Effector CD8-positive, alpha-beta T cell (primary cell): ENCODE results near the gene PODNL1.

Experiments used
- DNase-seq: peaks from one replicate; lab custom pipeline; 2025; lab: John Stamatoyannopoulos, UW

Gene PODNL1

DNA sequence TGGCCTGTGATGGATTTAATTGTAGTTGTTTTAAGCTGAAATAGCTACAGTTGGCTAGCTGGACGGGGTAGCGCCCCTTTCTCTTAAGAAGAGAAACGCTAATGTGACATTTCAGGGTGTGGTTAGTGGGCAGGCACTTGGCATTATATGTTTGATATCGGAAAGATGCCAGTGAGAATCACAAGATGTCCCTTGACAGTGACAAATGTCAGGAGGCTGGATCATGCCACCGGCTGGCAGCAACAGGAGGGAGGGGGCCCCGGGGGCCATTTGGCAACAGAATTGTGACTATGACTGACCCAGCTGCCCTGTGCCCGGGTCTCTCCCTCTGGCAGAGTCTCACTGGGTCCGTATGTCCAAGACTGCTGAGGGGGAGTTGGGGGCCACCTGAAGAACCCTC is 18.8 kb upstream of the PODNL1 start:
- no peak for DNase-seq

DNA sequence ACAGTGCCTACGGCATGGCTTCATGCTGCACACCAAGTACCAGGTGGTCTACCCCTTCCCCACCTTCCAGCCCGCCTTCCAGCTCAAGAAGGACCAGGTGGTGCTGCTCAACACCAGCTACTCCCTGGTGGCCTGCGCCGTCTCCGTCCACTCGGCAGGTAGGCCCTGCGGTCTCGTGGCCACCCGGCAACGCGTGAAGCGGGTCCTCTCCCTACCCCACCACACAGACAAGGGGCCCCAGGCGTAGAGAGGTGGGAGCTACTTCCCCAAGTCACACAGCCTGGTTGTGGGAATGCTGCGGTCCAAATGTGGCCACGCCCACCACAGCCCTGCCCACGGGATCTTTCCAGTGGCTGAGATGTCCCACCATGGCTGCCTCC is 18.1 kb upstream of the PODNL1 start:
- DNase-seq = no peak

DNA sequence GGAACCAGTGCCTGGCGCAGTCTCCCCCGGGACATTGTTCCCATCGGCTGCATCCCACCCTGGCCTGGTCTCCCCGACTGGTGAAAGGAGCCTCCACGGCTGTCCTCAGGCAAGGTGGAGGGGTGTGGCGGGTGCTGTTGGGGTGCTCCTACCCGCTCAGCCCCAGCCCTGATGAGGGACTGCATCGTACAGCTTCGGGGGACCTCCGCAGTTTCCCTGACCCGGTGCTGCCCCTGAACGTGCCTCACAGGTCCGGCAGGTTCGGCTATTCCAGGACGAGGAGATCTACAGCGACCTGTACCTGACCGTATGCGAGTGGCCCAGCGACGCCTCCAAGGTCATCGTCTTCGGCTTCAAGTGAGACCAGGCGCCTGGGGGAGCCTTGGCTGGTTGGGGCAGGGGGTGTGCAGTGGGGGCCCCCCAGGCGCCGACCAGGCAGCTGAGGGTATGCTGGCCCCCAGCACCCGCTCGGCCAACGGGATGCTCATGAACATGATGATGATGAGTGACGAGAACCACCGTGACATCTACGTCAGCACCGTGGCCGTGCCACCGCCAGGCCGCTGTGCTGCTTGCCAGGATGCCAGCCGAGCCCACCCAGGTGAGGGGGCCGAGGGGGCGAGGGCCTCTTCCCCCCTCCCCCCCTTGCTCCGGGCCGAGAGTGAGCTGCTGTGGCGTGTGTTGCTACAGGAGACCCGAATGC is 17.6 kb upstream of the PODNL1 start:
- no peak for DNase-seq

DNA sequence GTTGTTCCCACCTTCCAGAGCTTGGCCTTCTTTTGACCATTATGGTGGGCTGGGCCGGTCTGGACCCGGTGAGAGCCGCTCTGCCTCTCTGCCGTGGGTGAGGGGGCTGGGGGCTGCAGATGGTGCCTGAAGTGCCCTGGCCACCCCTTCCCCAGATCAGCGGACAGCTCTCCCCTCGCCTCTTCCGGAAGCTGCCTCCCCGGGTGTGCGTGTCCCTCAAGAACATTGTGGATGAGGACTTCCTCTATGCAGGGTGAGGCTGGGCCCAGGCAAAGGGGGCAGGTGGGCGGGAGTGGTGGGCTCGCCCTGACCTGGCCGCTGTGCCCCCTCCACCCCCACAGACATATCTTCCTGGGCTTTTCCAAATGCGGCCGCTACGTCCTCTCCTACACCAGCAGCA is 16.0 kb upstream of the PODNL1 start:
- DNase-seq = no peak

- peak; percentile 28 for DNase-seq
Observed at GRCh38 chr19:13952931-13953531, 14.8 kb upstream of the PODNL1 start.

- DNase-seq = peak; percentile 98
Observed at GRCh38 chr19:13952154-13952930, 14.1 kb upstream of the PODNL1 start, which contains the start of gene DCAF15. TSS of gene DCAF15 (plus strand) at chr19:13952509. CDS start at chr19:13952513, 4 bp downstream.

GRCh38 chr19:13951799-13952153 is 13.6 kb upstream of the PODNL1 start:
- no peak for DNase-seq

- no peak for DNase-seq
Observed at GRCh38 chr19:13951043-13951442, 12.8 kb upstream of the PODNL1 start.

DNA sequence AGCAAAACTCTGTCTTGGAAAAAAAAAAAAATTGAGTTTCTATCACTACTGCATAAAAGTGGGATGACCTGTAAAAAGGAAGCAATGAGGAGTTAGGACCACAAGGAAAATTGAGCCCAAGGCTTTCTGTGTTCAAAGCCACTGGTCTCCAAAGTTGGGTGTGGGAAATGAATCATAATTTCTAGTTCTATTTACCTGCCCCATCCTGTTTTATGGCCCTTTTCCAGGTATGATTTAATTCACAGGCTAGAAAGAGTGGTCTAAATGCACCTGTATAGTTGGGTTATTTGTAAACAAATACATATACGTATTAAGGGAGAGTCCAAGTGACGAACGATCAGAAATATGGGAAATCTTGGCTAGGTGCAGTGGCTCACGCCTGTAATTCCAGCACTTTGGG is 8.2 kb upstream of the PODNL1 start:
- DNase-seq = no peak

DNA sequence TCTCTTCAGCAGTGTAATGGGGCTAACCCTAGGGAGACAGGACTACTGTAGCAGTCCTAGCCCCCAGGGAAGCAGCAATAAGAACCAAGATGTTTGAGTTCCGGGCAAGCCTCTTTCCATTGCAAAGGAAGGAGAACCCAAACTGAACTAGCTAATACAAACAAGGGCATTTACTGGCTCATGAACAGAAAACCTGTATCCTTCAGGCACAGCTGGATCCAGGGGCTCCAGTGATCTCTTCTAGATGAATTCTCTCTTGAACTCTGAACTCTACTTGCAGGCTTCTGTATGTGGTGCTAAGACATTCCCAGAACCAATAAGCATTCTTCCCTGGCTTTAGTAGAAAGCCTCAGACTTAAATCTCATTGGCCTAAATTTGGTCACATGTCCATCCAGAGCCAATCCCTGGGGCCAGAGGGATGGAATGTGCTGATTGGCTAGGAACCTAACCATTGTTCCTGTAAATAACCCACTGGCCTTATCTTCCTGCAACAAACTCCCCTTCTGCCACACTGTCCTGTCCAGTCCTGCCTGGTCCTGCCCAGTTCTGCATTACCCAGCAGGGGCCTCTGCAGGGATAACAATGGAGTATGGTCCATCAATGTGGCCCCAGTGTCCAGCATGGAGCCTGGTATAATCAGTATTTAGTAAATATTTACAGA is 3.9 kb upstream of the PODNL1 start:
- DNase-seq = no peak

DNA sequence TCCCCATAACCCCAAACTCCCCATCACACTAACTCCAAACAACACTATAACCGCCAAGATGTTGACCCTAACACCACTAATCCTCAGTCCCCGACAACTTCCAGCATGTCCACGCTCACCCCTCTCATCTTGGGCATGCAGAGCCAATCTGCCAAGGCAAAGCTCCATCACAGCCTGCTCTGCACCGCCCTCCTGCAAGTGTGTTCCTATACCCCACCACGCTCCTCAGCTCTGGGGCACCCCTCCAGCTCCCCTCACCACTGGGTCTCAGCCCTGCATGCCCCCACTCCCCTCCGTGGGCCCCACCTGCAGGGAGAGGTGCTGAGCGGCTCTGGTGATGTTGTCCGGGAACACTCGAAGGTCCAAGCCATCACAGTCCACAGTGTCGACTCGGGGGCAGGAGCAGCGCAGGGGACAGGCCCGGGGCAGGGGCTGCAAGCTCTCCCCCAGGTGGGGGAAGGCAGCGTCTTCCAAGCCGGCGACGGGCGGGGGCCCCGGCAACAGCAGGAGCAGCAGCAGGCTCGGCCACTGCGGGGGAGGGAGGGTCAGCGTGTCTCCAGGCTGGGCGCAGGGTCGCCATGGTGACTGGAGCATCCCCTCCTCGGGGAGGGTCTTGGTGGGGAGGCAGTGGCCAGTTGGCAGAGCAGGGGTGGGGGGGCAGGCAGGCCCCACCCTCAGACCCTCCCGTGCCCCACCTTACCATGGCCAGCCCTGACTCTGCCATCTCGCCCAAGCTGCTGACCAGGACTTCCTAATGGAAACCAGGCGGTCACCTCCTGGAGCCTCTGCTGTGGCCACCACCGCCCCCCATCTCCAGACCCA is 527 bp downstream of the PODNL1 start:
- no peak for DNase-seq

DNA sequence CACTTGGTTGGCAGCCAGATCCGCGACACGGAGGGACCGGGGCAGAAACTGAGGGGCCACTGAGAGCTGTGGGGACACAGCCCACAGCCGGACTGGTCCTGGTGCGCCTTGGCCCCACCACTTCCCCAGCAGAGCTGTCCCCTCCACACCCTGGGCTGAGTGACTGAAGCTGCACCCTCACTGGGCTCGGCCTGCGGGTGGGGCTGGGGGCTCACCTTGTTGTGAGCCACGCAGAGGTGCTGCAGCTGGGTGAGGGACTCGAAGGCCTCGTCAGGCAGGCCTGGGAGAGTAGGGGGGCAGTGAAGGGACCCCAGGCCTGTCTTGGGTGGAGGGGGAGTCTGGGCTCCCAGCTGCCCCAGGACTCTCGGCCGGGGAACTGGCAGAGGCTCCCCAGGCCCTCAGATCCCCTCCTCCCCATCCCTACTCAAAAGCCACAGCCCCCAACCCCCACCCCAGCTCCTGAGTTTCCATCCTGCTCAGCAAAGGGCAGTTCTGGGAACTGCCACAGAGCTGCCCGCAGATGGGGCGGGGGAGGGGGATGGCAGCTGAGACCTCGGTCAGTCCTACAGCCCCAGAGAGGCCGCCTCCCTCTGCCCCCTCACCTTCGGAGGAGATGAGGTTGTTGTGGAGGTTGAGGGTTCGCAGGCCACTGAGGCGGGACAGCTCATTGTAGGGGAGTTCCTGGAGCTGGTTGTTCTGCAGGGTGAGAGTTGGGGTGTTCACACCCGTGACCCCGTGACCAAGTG is 2.3 kb downstream of the PODNL1 start:
- no peak for DNase-seq

GRCh38 chr19:13934785-13935109 is 3.5 kb downstream of the PODNL1 start:
- DNase-seq = no peak

DNA sequence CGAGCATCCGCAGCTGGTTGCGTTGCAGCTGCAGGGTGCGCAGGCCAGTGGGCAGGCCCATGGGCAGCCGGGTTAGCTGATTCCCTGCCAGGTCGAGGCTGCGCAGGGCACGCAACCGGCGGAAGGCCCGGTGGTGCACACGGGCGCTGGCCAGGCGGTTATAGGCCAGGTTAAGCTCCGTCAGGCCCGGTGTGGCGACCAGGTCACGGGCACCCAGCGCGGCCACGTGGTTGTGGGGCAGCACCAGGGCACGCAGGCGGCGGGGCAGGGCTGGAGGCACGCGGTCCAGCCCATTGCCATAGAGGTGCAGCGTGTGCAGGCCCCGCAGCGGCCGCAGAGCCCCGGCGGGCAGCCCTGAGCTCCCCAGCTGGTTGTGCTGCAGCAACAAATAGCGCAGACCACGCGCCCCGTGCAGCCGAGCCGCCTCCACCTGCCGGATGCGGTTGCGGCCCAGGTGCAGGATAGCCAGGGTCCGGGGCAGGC is 5.3 kb downstream of the PODNL1 start:
- DNase-seq = no peak

- DNase-seq = no peak
Observed at GRCh38 chr19:13932149-13932637, 6.0 kb downstream of the PODNL1 start.

DNA sequence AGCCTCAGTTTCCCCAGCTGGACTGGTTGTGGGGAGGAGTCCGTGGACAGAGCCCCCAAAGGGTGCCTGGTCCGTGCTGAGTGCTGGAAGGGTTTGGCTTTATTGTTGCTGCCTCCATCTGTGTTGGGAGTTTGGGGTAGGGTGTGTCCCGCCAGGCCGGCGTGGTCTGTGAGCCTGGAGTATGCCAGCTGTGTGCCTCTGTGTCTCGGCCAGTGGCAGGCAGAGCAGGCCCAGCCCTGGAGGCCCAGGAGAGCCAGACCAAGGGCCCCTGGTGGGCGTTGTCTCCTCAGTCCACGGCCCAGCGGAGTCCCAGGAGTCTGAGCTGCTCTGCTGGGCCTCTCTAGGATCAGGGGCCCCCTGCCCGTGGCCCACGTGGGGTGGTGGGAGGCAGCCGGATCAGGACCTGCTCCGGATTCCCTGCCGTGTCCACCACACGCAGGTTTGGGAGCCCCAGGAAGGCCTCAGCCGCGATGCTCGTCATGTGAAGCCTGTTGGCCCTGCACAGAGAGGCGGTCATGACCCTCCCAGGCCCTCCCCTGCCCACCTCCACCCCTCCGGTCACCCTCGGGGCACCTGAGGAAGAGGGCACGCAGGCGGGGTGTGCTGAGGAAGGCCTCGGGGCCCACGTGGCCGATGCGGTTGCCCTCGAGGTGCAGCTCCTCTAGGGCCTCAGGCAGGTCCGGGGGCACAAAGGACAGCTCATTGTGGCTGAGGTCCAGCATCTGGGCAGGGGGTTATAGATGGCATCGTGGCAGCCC is 6.6 kb downstream of the PODNL1 start:
- DNase-seq = no peak

GRCh38 chr19:13930402-13930801 is 7.8 kb downstream of the PODNL1 start:
- DNase-seq = no peak

- no peak for DNase-seq
Observed at GRCh38 chr19:13929956-13930355, 8.3 kb downstream of the PODNL1 start.

- no peak for DNase-seq
Observed at GRCh38 chr19:13929340-13929739, 8.9 kb downstream of the PODNL1 start.

- no peak for DNase-seq
Observed at GRCh38 chr19:13926715-13927114, 11.5 kb downstream of the PODNL1 start.
